ENCODE results near the gene FOXJ1.
A peak's percentile ranks its signal among the peaks of the same experiment; 100 is the strongest.

FOXJ1 gene

DNA sequence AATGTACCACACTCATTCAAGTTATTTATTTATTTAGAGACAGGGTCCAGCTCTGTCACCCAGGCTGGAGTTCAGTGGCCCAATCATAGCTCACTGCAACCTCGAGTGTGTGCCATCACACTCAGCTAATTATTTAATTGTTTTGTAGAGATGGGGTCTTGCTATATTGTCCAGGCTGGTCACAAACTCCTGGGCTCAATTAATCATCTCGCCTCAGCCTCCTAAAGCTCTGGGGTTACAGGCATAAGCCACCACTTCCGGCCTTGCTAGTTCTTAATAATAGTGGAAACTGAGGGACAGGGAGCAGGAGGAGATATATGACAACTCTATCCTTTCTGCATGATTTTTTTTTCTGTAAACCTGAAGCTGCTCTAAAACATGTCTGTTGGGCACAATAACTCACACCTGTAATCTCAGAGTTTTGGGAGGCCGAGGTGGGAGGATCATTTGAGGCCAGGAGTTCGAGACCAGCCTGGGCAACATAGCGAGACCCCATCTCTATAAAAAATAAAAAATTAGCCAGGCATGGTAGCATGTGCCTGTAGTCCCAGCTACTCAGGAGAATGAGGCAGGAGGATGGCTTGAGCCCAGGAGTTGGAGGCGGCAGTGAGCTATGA lies 25.8 kb downstream of the FOXJ1 start:
- Histone ChIP-seq H3K27me3 (ENCODE audit: insufficient read depth, low read length, poor library complexity) (no peaks in the 10 kb centered on the region), H3K36me3 (ENCODE audit: insufficient read depth, low read length) (no peaks in the 10 kb centered on the region), H3K4me2 (ENCODE audit: insufficient read depth, low read length) (no peak overlapping the region), H3K79me2 (ENCODE audit: insufficient read depth, low read length) (no peaks in the 10 kb centered on the region), H3K4me3 (ENCODE audit: low read depth in 1 of 2, low read length in 2 of 2) (no peak overlapping the region), H3K9me3 (ENCODE audit: insufficient read depth, low read length, severe bottlenecking) (no peaks in the 10 kb centered on the region), H3K27ac (ENCODE audit: low read length) (no peak overlapping the region), H4K20me1 (ENCODE audit: insufficient read depth, low read length) (no peaks in the 10 kb centered on the region), H2AFZ (ENCODE audit: low read depth, low read length) (no peak overlapping the region), H3K9ac (ENCODE audit: low read depth, low read length) (no peak overlapping the region), H3K4me1 (ENCODE audit: insufficient read depth, low read length) (no peaks in the 10 kb centered on the region)
- no peak for DNase-seq
- TF ChIP-seq EZH2 (IDR thresholded peaks at IDR 0.05; ENCODE audit: borderline replicate concordance, low read depth, low read length, severe bottlenecking), result no peak
- TF ChIP-seq, protein P1, sequence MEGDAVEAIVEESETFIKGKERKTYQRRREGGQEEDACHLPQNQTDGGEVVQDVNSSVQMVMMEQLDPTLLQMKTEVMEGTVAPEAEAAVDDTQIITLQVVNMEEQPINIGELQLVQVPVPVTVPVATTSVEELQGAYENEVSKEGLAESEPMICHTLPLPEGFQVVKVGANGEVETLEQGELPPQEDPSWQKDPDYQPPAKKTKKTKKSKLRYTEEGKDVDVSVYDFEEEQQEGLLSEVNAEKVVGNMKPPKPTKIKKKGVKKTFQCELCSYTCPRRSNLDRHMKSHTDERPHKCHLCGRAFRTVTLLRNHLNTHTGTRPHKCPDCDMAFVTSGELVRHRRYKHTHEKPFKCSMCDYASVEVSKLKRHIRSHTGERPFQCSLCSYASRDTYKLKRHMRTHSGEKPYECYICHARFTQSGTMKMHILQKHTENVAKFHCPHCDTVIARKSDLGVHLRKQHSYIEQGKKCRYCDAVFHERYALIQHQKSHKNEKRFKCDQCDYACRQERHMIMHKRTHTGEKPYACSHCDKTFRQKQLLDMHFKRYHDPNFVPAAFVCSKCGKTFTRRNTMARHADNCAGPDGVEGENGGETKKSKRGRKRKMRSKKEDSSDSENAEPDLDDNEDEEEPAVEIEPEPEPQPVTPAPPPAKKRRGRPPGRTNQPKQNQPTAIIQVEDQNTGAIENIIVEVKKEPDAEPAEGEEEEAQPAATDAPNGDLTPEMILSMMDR (IDR thresholded peaks at IDR 0.05; ENCODE audit: borderline replicate concordance, extremely low read depth, low read length, poor library complexity, severe bottlenecking), result no peak
- ATAC-seq (ENCODE audit: insufficient read depth, low read depth), result no peak

DNA sequence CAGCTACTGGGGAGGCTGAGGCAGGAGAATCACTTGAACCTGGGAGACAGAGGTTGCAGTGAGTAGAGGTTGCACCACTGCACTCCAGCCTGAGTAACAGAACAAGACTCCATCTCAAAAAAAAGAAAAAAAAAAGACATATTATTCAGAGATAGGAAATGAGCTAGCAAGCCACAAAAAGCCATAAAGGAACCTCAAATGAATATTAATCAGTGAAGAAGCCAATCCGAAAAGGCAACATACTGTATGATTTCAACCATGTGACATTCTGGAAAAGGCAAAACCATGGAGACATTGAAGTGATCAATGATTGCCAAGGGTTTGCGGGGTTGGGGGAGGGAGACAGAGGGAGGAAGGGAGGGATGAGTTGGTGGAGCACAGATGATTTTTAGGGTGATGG lies 29.1 kb downstream of the FOXJ1 start:
- Histone ChIP-seq H3K79me2 (ENCODE audit: insufficient read depth, low read length) (no peaks in the 10 kb centered on the region), H3K27ac (ENCODE audit: low read length) (no peak overlapping the region), H2AFZ (ENCODE audit: low read depth, low read length) (no peak overlapping the region), H3K27me3 (ENCODE audit: insufficient read depth, low read length, poor library complexity) (no peaks in the 10 kb centered on the region), H3K4me2 (ENCODE audit: insufficient read depth, low read length) (no peak overlapping the region), H3K9ac (ENCODE audit: low read depth, low read length) (no peak overlapping the region), H3K4me1 (ENCODE audit: insufficient read depth, low read length) (no peaks in the 10 kb centered on the region), H4K20me1 (ENCODE audit: insufficient read depth, low read length) (no peaks in the 10 kb centered on the region), H3K36me3 (ENCODE audit: insufficient read depth, low read length) (no peaks in the 10 kb centered on the region), H3K4me3 (ENCODE audit: low read depth in 1 of 2, low read length in 2 of 2) (no peak overlapping the region), H3K9me3 (ENCODE audit: insufficient read depth, low read length, severe bottlenecking) (no peaks in the 10 kb centered on the region)
- TF ChIP-seq, protein P1 (IDR thresholded peaks at IDR 0.05; ENCODE audit: borderline replicate concordance, extremely low read depth, low read length, poor library complexity, severe bottlenecking), result no peak
- DNase-seq, result no peak
- no peak for ATAC-seq (ENCODE audit: insufficient read depth, low read depth)

DNA sequence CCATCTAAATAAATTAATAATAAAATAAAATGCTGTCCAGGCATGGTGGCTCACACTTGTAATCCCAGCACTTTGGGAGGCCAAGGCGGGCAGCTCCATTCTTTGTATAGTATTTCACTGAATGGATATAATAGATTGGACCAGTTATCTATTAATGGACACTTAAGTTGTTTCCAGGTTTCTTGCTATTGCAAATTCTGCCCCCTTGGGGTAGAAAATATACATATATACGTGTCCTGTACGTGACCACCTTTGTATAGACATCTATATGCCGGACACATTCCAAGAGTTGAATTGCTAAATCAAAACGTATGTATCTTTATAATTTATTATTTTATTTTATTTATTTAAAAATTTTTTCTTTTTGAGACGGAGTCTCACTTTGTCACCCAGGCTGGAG lies 33.5 kb downstream of the FOXJ1 start:
- Histone ChIP-seq H3K9ac (ENCODE audit: low read depth, low read length) (no peak overlapping the region), H3K27ac (ENCODE audit: low read length) (no peak overlapping the region), H3K27me3 (ENCODE audit: insufficient read depth, low read length, poor library complexity) (no peaks in the 10 kb centered on the region), H3K4me3 (ENCODE audit: low read depth in 1 of 2, low read length in 2 of 2) (no peak overlapping the region), H4K20me1 (ENCODE audit: insufficient read depth, low read length) (no peaks in the 10 kb centered on the region), H3K79me2 (ENCODE audit: insufficient read depth, low read length) (peaks cover 16% of the 10 kb centered on the region), H3K9me3 (ENCODE audit: insufficient read depth, low read length, severe bottlenecking) (no peaks in the 10 kb centered on the region), H2AFZ (ENCODE audit: low read depth, low read length) (no peak overlapping the region), H3K4me2 (ENCODE audit: insufficient read depth, low read length) (no peak overlapping the region), H3K36me3 (ENCODE audit: insufficient read depth, low read length) (no peaks in the 10 kb centered on the region; the same call in 1 of the 2 replicates), H3K4me1 (ENCODE audit: insufficient read depth, low read length) (peaks cover 17% of the 10 kb centered on the region)
- no peak for TF ChIP-seq EZH2 (IDR thresholded peaks at IDR 0.05; ENCODE audit: borderline replicate concordance, low read depth, low read length, severe bottlenecking)
- TF ChIP-seq, protein P1 (IDR thresholded peaks at IDR 0.05; ENCODE audit: borderline replicate concordance, extremely low read depth, low read length, poor library complexity, severe bottlenecking), result peak; percentile 52
- DNase-seq (no peak), ATAC-seq (ENCODE audit: insufficient read depth, low read depth) (no peak)

DNA sequence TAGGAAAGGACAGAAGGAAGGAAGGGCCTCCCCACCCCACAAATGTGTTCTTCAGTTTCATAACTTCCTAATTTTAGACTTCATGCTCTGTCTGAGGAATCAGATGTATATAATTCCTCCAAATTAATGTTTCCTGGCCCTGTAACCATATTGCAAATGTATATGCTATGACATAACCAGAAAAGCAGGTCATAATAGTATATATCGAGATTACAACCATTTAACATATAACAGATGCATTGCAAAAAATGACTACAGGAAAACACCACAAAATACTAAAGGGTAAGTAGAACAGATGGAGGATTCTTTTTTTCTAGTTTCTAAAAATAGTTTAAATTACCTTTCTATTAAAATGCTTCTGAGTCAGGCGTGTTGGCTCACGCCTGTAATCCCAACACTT lies 34.3 kb downstream of the FOXJ1 start:
- no peak for TF ChIP-seq EZH2 (IDR thresholded peaks at IDR 0.05; ENCODE audit: borderline replicate concordance, low read depth, low read length, severe bottlenecking)
- TF ChIP-seq, protein P1 (IDR thresholded peaks at IDR 0.05; ENCODE audit: borderline replicate concordance, extremely low read depth, low read length, poor library complexity, severe bottlenecking), result no peak
- no peak overlapping the region for H2AFZ ChIP-seq (ENCODE audit: low read depth, low read length)
- H3K9ac ChIP-seq (ENCODE audit: low read depth, low read length), result no peak overlapping the region
- peaks cover 6% of the 10 kb centered on the region for H3K36me3 ChIP-seq (ENCODE audit: insufficient read depth, low read length)
- H3K4me1 ChIP-seq (ENCODE audit: insufficient read depth, low read length), result peaks cover 25% of the 10 kb centered on the region
- no peak for ATAC-seq (ENCODE audit: insufficient read depth, low read depth)
- H3K27me3 ChIP-seq (ENCODE audit: insufficient read depth, low read length, poor library complexity), result no peaks in the 10 kb centered on the region
- no peaks in the 10 kb centered on the region for H3K9me3 ChIP-seq (ENCODE audit: insufficient read depth, low read length, severe bottlenecking)
- H4K20me1 ChIP-seq (ENCODE audit: insufficient read depth, low read length), result no peaks in the 10 kb centered on the region
- H3K4me3 ChIP-seq (ENCODE audit: low read depth in 1 of 2, low read length in 2 of 2), result no peak overlapping the region
- no peak overlapping the region for H3K4me2 ChIP-seq (ENCODE audit: insufficient read depth, low read length)
- no peak for DNase-seq
- H3K27ac ChIP-seq (ENCODE audit: low read length), result no peak overlapping the region
- H3K79me2 ChIP-seq (ENCODE audit: insufficient read depth, low read length), result peaks cover 24% of the 10 kb centered on the region
